CMK (cell line): Measurements from ENCODE around the gene RASGEF1C.
"Not testable (repeated sequence)": the region's sequence is repeated elsewhere in the genome, so short reads cannot be mapped to it uniquely, and the experiment has no call there.

Experiments used
- DNase-seq: peaks from one replicate; pipeline ENCODE4 v3.0.0-alpha.2; 2010; ENCODE audit warnings: low read depth

Gene RASGEF1C

DNA sequence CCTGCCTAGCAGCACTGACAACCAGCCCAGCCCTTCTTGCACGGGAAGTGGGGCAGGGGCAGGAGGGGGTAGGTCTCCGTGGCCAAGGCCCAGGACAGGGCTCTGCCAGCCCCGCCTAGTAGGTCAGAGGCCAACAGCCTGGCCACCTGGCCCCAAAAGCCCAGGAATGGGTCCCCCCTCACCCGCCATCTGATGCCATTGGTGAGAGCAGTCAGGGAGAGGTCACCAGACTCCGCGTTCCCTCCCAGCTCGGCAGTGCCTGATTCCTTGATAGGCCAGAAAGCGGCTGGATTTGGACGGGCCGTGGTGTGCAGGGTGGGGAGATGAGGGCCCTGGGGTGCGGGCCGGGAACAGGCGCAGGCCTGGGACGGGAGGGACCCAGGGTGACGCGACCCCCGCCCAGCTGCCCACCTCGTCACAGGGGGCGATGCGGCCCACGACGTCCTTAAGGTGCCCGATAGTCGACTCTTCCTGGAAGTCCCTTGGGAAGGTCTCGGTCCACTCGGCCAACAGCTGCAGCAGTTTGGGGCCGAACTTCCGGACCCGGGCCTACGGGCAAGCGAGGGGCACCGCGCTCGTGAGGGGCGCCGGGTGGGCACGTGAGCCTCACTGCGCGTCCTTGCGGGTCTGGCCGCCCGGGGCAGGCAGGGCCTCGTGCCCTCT lies 72.9 kb downstream of the RASGEF1C start:
- no peak for DNase-seq

DNA sequence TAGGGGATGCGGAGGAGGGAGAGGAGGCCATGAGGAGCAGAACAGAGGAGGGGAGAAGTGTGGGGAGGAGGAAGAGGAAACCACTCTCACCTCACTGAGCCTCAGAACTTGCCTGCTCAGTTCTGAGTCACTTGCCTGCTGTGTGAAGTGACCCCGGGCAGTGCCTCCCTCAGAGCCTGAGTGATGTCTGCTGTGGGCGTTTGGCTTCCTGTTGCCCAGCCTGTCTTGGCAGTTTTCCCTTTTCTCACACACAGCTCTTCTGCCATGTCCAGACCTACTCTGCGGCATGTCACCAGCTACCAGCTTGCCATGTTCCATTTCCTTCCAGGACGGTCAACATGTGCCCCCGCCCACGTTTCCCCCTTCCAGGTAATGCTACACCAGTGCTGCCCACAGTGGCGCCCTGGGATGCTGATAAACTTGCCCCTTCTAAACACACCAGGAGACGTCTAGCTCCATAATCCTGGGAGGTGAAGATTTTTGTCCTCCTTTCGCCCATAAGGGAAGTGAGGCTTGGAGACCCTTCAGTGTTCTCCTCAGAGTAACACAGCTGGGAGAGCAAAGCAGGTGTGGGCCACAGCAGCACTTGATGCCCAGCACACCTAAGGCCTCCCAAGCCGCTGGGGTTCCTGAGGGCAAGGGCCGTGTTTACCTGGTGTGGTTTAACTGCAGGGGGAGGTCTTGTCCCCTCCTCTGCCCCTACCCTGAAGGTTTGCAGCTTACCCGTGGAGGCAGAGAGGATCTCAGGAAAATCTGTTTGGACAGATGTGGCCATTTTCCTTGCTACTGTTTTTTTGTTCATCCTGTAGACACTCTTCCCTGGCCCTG lies 73.7 kb downstream of the RASGEF1C start:
- DNase-seq: no peak

DNA sequence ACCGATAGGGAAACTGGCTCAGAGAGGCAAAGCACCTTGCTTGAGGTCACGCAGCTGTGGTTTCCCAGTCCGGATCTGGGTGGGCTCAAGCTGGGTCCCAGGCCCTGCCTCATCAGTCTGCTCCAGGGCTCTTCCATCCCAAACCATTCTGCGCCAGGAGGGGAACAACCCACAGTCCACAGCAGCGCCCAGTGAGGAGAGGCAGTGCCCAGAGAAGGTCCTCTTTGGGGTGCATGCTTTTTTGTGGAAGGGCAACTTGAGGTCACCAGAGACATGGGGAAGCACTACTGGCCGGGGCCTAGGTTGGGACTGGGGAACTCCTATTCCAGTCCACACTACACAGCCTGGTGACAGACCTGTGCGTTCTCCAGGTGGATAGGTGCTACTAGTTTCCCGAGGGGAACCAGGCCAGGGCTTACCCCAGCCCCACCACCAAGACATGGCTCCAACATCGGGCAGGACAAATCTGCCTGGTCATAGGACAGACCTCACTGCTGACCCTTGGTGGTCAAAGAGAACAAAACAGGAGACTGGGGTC lies 75.0 kb downstream of the RASGEF1C start:
- DNase-seq: no peak

GRCh38 chr5:180133551-180133950 lies 75.5 kb downstream of the RASGEF1C start:
- DNase-seq: no peak

DNA sequence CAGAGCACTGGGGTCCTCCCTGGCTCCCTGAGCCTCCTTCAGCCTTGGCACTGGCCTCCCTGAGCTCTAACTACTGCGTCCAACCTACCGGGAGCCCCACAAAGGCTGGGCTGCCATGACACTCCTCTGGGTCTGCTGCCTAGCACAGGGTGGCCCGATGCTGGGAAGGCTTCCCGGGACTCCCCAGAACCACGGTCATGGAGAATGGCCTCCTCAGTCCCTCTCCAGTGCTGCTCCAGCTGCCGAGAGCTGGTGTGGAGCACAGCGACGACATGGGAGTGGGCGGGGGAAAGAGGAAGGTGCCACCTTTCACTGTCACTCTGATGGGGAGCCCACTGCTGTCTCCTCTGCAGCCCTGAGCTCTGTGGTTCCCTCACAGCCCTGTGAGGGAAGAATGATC lies 76.0 kb downstream of the RASGEF1C start:
- no peak for DNase-seq

DNA sequence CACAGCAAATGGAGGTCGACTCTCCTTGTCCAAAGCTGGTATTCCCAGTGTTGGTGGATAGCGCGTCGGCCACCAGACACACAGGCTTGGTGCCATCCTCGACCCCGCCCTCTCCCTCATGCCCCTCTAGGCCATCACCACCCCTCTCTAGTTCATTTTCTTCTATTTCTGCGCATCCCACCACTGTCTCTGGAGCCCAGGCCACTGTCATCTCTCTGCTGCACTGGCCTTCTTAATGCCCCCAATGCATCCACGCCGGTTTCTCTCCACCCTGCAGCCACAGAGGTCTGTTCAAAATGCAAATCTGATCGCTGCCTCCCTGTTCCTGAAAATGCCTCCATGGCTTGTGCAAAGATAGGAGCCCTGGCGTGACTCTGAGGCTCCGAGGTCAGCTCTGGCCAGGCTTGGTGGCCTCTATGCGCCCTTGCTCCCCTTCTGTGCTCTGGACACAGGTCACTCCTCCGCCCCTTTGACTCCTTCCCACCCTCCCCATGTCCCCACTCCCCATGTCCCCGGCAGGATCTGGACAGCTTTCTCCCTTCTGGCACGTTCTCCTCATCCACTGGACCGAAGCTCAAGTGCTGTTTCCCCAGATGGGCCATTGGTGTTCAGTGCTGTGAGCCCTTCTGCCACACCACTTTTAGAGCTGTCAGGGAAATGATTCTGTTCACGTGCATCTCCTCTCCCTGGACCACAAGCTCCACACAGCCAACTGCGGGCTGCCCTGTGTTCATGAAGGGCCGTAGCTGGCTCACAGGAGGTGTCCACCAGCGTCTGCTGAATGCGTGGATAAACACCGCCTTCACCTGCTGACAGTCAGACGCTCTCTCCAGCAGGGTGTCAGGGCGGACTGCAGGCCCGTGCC lies 77.9 kb downstream of the RASGEF1C start:
- no peak for DNase-seq

DNA sequence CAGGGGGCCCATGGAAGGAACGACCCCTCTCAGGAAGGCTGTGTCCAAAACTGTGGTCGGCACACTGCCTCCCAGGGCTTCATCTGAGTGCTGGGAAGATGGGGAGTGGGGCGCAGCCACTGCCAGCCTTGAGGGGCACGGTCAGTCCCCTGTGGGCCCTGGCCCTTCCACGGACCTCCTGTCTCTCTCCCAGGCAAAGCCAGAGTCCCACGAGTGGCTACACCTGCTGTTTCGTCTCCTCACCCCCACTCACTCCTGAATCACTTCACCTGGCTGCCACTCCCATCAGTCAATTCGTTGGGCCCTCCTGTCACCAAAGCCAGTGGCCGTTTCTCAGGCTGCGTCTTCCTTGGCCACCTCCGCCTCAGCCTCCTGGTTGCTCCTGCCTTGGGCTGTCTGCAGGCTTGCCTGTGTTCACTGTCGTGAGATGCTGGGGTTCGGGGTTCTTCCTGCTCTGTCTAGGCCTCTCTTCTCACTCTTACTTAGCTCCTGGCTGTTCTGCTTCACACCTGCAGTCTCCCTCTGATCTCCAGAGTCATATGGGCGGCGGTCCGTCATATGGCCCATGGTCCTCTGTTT lies 78.6 kb downstream of the RASGEF1C start:
- DNase-seq: no peak

- no peak for DNase-seq
These were observed 79.5 kb downstream of the RASGEF1C start for GRCh38 chr5:180129291-180130190.

DNA sequence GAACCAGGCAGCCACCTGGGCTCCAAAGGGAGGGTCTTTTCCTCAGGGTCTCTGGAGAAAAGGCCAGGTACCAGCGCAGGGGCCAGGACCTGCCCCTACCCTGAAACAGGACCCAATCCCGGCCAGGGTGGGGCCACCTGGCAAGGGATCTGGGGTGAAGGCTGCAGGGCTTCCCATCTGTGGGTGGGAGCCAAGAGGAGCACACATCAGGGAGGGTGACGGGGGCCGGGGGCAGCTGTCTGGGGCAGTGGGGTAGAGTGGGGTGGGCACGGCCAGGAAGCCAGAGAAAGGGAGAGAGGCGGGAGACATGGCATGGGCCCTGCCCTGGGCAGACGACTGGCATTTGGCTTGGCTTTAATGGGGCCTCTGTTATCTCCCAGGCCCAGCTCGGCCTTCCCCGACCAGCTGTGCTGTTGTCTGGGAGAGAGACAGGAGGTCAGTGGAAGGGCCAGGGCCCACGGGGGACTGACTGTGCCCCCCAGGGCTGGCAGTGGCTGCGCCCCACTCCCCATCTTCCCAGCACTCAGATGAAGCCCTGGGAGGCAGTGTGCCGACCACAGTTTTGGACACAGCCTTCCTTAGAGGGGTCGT lies 80.2 kb downstream of the RASGEF1C start:
- DNase-seq: no peak

DNA sequence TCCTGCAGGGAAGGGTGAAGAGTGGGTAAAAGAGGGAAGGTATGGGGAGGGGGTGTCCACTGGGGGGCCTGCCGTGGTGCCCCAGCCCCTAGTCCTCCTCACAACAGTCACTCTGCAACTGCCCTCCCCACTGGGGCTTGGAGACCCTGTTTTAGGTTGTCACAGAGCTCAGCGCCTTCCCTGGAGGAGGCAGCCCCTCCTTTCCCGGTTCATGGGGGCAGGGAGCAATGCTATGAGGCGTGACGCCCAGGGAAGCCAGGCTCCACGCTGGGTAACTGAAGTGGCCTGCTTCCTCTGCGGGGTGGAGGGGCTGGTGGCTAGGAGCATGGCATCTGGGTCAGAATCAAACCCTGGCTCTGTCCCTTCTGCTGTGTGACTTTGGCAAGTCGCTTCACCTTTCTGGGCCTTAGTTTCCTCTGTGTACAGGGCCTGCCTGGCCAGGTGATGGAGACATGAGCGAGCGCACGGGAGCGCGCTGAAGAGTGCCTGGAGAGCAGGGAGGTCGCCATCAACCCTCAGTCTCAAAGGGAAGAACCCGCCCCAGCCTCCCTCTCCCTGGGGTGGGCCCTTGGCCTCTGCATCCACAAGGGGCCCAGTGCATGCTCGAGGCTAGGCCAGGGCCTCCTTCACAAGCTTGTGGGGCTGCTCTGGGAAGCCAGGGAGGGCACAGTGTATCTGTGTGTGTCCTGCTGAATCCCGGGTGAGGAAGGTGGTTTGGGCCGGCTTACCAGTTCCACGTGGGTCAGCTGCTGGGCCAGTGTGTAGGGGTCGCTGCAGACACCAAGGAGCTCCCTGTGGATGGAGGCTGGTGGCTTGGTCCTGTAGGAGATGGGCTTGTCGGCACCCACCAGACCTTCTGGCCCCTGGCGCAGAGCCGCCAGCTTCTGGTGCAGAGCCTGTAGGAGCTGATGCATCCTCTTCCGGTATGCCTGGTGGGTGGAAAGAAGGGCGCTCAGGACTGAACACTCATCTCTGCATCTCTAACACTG lies 81.0 kb downstream of the RASGEF1C start:
- no peak for DNase-seq

- DNase-seq: no peak
These were observed 82.0 kb downstream of the RASGEF1C start for GRCh38 chr5:180126716-180127681.

- not testable (repeated sequence) for DNase-seq
These were observed 82.9 kb downstream of the RASGEF1C start for GRCh38 chr5:180126156-180126555.

- DNase-seq: not testable (repeated sequence)
These were observed 84.3 kb downstream of the RASGEF1C start for GRCh38 chr5:180124662-180125061.

GRCh38 chr5:180122875-180123274 lies 86.1 kb downstream of the RASGEF1C start:
- no peak for DNase-seq

- no peak for DNase-seq
These were observed 87.1 kb downstream of the RASGEF1C start for GRCh38 chr5:180121826-180122413.

DNA sequence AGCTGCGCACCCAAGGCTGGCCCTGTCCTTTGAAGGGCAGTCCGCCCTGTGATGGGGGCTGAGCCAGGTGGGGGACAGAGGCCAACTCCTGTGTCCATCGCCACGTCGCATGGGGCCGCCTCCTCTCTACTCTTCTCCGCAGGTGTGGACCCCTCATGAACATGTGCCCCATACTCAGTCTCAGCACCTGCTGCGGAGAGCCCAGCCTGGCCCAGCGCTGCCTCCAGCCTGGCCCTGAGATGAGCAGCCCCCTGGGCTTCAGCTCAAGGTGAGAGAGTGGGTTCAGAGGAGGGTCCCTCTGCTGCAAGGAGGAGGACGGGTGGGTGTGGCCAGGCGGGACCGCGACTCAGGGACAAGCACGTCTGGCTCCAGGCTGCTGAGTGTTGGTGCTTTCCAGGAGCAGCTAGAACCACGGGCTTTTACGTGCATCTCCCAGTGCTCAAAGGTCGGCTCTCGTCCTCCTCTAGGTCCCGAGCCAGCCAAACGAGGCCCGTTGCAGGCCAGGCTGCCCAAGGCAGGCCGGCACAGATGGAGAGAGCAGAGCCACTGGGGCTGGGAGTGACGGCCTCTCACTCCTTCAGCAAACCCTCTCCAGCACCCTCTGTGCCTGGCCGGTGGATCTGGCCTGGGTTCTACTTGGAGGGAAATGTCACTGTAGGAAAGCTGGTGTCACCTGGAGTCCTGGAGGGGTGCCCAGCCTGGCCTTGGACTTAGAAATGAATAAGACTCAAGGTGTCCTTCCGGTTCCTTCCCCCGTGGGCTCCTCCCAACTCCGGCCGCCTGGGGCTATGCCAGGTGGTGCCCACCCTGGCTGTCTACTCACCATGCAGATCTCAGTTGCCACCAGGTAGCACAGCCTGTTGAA lies 88.5 kb downstream of the RASGEF1C start:
- DNase-seq: no peak

GRCh38 chr5:180119903-180120236 lies 89.1 kb downstream of the RASGEF1C start:
- no peak for DNase-seq
